ENCODE measurements around the gene WDR41. TPM values are rescaled to one million over a fixed set of nuclear protein-coding genes. Genes with fewer than 3 reads are reported as not detected.
A peak's percentile ranks its signal among the peaks of the same experiment; 100 is the strongest.
"Not testable (repeated sequence)": the region's sequence is repeated elsewhere in the genome, so short reads cannot be mapped to it uniquely, and the experiment has no call there.

Gene WDR41
- total RNA-seq, 4 donors from 2014 or later: 18.8 to 56.1 (median 33.2) TPM

GRCh38 chr5:77492653-77493000 lies 511 bp upstream of the WDR41 start:
- H3K9me3 ChIP-seq: no peaks in the 10 kb centered on the region
- intact Hi-C loops (cut with DNase I): loop anchor here (5.0 kb wide), 2 partner anchors 350 to 415 kb away; no protein-coding TSS in a partner anchor
- DNase-seq (ENCODE audit: extremely low spot score): no peak
- peak overlapping the region; percentile 93 to 97 (median 94) for H3K27ac ChIP-seq (replicated peaks in 1 of 4)
- H3K36me3 ChIP-seq: peaks cover 0 to 6% (median 3%) of the 10 kb centered on the region in 4 donors
- peaks cover 3 to 18% (median 17%) of the 10 kb centered on the region in 4 donors for H3K4me1 ChIP-seq
- TF ChIP-seq, protein P1, sequence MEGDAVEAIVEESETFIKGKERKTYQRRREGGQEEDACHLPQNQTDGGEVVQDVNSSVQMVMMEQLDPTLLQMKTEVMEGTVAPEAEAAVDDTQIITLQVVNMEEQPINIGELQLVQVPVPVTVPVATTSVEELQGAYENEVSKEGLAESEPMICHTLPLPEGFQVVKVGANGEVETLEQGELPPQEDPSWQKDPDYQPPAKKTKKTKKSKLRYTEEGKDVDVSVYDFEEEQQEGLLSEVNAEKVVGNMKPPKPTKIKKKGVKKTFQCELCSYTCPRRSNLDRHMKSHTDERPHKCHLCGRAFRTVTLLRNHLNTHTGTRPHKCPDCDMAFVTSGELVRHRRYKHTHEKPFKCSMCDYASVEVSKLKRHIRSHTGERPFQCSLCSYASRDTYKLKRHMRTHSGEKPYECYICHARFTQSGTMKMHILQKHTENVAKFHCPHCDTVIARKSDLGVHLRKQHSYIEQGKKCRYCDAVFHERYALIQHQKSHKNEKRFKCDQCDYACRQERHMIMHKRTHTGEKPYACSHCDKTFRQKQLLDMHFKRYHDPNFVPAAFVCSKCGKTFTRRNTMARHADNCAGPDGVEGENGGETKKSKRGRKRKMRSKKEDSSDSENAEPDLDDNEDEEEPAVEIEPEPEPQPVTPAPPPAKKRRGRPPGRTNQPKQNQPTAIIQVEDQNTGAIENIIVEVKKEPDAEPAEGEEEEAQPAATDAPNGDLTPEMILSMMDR (IDR thresholded peaks at IDR 0.05): no peak
- TF ChIP-seq POLR2A (IDR thresholded peaks at IDR 0.05; ENCODE audit: low read depth) (no peak), EP300 (IDR thresholded peaks at IDR 0.05) (no peak), POLR2AphosphoS5 (IDR thresholded peaks at IDR 0.05) (no peak)
- WGBS: 48% methylated on average over 4 of the region's 4 CpGs
- peak overlapping the region; percentile 73 to 93 (median 82) for H3K4me3 ChIP-seq
- peaks cover 0 to 4% (median 0%) of the 10 kb centered on the region in 4 donors for H3K27me3 ChIP-seq

DNA sequence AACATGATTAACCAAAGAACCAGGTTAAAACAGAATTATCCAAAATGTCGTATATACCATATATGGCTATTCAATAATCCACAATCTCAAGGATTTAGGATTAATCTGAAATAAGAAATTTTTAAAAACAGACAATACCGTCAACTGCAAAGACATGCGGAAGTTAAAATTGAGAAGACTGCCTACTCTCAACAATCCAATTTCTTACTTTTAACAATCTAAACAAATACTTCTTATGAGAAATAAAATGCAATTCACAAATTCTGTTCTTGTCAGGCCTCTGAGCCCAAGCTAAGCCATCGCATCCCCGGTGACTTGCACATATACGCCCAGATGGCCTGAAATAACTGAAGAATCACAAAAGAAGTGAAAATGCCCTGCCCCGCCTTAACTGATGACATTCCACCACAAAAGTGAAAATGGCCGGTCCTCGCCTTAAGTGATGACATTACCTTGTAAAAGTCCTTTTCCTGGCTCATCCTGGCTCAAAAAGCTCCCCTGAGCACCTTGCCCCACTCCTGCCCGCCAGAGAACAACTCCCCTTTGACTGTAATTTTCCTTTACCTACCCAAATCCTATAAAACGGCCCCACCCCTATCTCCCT lies 1.3 kb downstream of the WDR41 start:
- Histone ChIP-seq H3K4me3 (peak overlapping the region; percentile 73 to 93 (median 82)), H3K27ac (replicated peaks in 1 of 4) (peak overlapping the region; percentile 93 to 97 (median 94)), H3K4me1 (peaks cover 3 to 18% (median 17%) of the 10 kb centered on the region in 4 donors), H3K36me3 (peaks cover 0 to 21% (median 6%) of the 10 kb centered on the region in 4 donors)
- DNase-seq (ENCODE audit: extremely low spot score); H3K9me3 ChIP-seq; H3K27me3 ChIP-seq: not testable (repeated sequence)
- 23% methylated on average over 11 of the region's 11 CpGs for WGBS
- intact Hi-C loops (cut with DNase I): loop anchor here (5.0 kb wide), 2 partner anchors 349 to 414 kb away; no protein-coding TSS in a partner anchor

GRCh38 chr5:77486344-77486962 lies 5.7 kb downstream of the WDR41 start:
- Histone ChIP-seq H3K4me3 (no peak overlapping the region), H3K27me3 (no peaks in the 10 kb centered on the region), H3K27ac (replicated peaks in 1 of 4) (no peak overlapping the region), H3K9me3 (no peaks in the 10 kb centered on the region), H3K4me1 (peaks cover 3 to 14% (median 12%) of the 10 kb centered on the region in 4 donors), H3K36me3 (peaks cover 0 to 46% (median 24%) of the 10 kb centered on the region in 4 donors)
- no peak for DNase-seq (ENCODE audit: extremely low spot score)
- intact Hi-C loops (cut with DNase I): no loop called here
- 82% methylated on average over 3 of the region's 4 CpGs for WGBS
- TF ChIP-seq POLR2AphosphoS5 (IDR thresholded peaks at IDR 0.05) (no peak), EP300 (IDR thresholded peaks at IDR 0.05) (no peak), POLR2A (IDR thresholded peaks at IDR 0.05; ENCODE audit: low read depth) (no peak)
- TF ChIP-seq, protein P1 (IDR thresholded peaks at IDR 0.05): no peak

DNA sequence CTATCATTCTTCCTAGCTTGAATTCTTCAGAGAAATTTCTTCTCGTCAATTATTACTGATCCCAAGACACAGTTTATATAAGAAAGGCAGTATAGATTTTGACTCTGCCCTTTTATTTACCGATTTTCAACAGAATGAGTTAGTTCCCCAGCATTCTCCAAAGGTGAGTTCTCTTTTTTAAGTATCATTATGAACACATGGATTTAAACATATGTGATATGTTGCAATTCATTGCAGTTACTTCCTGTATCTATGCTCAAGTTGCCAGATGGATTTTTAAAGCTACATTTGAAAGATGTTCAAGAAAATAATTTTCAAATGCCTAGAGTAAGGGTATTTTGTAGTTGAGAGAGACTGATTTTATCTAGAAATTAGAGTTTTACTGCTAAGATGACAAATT lies 8.4 kb downstream of the WDR41 start:
- H3K27me3 ChIP-seq: no peaks in the 10 kb centered on the region
- H3K27ac ChIP-seq (replicated peaks in 1 of 4): no peak overlapping the region
- H3K36me3 ChIP-seq: peaks cover 0 to 55% (median 30%) of the 10 kb centered on the region in 4 donors
- H3K4me1 ChIP-seq: no peaks in the 10 kb centered on the region
- H3K9me3 ChIP-seq: no peaks in the 10 kb centered on the region
- no peak overlapping the region for H3K4me3 ChIP-seq
- intact Hi-C loops (cut with DNase I): no loop called here
- no peak for DNase-seq (ENCODE audit: extremely low spot score)
- TF ChIP-seq, protein P1 (IDR thresholded peaks at IDR 0.05): no peak
- TF ChIP-seq EP300 (IDR thresholded peaks at IDR 0.05) (no peak), POLR2A (IDR thresholded peaks at IDR 0.05; ENCODE audit: low read depth) (no peak), POLR2AphosphoS5 (IDR thresholded peaks at IDR 0.05) (no peak)
- 84% methylated on average over 2 of the region's 2 CpGs for WGBS

DNA sequence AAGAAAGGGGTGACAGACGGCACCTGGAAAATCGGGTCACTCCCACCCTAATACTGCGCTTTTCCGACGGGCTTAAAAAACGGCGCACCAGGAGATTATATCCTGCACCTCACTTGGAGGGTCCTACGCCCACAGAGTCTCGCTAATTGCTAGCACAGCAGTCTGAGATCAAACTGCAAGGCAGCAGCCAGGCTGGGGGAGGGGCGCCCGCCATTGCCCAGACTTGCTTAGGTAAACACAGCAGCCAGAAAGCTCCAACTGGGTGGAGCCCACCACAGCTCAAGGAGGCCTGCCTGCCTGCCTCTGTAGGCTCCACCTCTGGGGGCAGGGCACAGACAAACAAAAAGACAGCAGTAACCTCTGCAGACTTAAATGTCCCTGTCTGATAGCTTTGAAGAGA lies 17.1 kb downstream of the WDR41 start:
- DNase-seq (ENCODE audit: extremely low spot score); H3K27ac ChIP-seq (replicated peaks in 1 of 4); intact Hi-C loops (cut with DNase I); H3K36me3 ChIP-seq; H3K9me3 ChIP-seq; H3K4me3 ChIP-seq; H3K27me3 ChIP-seq; H3K4me1 ChIP-seq: not testable (repeated sequence)
- WGBS: 96% methylated on average over 11 of the region's 11 CpGs

DNA sequence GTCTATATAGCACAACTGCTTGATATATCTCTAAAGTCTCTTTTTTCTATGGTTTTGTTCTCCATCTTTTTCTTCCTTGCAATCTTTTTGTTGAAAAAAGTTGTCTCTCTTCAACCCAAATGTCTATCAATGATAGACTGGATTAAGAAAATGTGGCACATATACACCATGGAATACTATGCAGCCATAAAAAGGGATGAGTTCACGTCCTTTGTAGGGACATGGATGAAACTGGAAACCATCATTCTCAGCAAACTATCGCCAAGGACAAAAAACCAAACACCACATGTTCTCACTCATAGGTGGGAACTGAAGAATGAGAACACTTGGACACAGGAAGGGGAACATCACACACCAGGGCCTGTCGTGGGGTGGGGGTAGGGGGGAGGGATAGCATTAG lies 23.2 kb downstream of the WDR41 start:
- 98% methylated on average over 3 of the region's 3 CpGs for WGBS
- H3K9me3 ChIP-seq; H3K27me3 ChIP-seq; intact Hi-C loops (cut with DNase I); H3K36me3 ChIP-seq; H3K4me1 ChIP-seq; H3K27ac ChIP-seq (replicated peaks in 1 of 4); H3K4me3 ChIP-seq; DNase-seq (ENCODE audit: extremely low spot score): not testable (repeated sequence)
